RWPE1 (cell line): ENCODE measurements around the gene LRRC2.
"Not testable (repeated sequence)": the region's sequence is repeated elsewhere in the genome, so short reads cannot be mapped to it uniquely, and the experiment has no call there.

Experiments
- CTCF ChIA-PET: fragments of 350-600 bp; sonication (Branson Sonifier 250); formaldehyde crosslinking; extraction: SDS; loops from one replicate; lab custom pipeline; 2021; lab: Yijun Ruan, JAX
- POLR2A ChIA-PET: fragments of 400-600 bp; formaldehyde crosslinking; extraction: SDS; loops from one replicate; lab custom pipeline; 2020; ENCODE audit warnings: antibody characterized with exemption; ENCODE audit not compliant: low non-redundant PET; lab: Yijun Ruan, JAX
- DNase-seq: peaks from one replicate; pipeline ENCODE4 v3.0.0; 2012; ENCODE audit warnings: low spot score
- H3K27ac ChIP-seq: fragments of 450-650 bp; 2 replicates; pipeline ENCODE4 v1.5.1; 2017
- TF ChIP-seq, protein P1 (sequence below): fragments of 450-650 bp; conservative IDR thresholded peaks from 2 replicates; pipeline ENCODE4 v1.5.1; 2017; ENCODE audit warnings: low read depth, mild to moderate bottlenecking

The LRRC2 gene

GRCh38 chr3:46497556-46498265 lies 68.4 kb downstream of the LRRC2 start, which contains the start of gene RTP3:
TSS of gene RTP3 (plus strand) at chr3:46497976. CDS start at chr3:46498063, 87 bp downstream.
- no peak for DNase-seq
- POLR2A ChIA-PET: no interaction called here
- no peak within 1 kb of the TSS for H3K27ac ChIP-seq
- TF ChIP-seq, protein P1, sequence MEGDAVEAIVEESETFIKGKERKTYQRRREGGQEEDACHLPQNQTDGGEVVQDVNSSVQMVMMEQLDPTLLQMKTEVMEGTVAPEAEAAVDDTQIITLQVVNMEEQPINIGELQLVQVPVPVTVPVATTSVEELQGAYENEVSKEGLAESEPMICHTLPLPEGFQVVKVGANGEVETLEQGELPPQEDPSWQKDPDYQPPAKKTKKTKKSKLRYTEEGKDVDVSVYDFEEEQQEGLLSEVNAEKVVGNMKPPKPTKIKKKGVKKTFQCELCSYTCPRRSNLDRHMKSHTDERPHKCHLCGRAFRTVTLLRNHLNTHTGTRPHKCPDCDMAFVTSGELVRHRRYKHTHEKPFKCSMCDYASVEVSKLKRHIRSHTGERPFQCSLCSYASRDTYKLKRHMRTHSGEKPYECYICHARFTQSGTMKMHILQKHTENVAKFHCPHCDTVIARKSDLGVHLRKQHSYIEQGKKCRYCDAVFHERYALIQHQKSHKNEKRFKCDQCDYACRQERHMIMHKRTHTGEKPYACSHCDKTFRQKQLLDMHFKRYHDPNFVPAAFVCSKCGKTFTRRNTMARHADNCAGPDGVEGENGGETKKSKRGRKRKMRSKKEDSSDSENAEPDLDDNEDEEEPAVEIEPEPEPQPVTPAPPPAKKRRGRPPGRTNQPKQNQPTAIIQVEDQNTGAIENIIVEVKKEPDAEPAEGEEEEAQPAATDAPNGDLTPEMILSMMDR: no peak
- CTCF ChIA-PET: interaction anchor here (1.3 kb wide), 1 partner anchor 8 kb away, joined by 5 read pairs; no protein-coding TSS in a partner anchor

DNA sequence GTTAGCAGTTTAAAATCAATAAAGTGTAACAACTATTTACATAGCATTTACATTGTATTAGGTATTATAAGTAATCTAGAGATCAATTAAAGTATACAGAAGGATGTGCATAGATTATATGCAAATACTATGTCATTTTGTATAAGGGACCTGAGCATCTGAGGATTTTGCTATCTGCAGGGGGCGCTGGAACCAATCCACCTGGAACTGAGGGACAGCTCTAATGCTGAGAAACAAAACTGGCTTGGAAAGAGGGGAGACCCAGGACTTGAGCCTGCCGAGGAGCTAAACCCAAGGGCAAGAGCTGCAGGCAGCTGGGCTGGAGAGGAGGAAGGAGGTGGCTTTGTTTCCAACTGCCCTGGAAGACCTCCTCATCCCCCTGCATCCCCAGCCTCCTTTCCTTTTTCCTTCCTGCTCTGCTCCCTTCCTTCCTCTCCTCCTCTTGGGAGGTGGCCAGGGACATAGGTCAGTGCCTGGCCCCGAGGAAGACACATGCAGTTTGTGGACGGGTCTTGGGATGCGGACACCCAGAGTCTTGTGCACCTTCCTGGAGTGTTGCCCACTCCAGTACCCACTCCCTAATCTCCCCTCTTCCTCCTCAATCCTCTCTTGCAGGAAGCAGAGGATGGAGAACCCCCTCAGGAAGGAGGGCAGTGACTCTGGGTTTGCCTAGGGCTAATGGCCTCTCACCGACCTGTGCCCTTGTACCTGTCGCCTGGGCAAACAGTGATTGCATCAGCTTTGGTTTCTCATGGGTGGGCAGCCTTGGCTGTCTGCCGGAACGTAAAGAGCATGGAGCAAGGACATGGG lies 69.2 kb downstream of the LRRC2 start:
- CTCF ChIA-PET: no interaction called here
- POLR2A ChIA-PET: no interaction called here
- no peak overlapping the region for H3K27ac ChIP-seq
- TF ChIP-seq, protein P1: no peak
- no peak for DNase-seq

DNA sequence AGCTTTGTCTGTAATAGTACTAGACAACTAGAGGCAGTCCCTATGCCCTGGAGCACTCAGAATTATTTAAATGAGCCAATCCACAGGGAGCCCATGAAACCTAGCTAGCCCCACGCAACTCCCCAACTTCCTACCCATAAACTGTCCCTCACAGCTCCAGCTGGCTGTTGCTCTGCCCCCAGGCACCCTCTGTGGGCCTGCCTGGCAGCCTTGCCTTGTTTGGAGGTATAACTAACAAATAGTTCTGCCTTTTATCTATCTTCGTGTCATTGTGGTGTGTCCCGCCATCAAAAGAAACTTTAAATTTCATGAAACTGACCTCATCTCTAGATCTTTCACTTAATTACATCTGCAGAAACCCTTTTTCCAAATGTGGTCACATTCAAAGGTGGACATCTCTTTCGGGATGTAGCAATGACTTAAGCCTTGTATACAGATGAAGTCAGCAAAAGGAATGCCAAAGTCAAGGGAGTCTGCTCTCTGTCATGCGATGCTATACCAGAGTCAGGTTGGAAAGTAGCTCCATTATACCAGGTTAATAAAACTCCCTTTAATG lies 70.1 kb downstream of the LRRC2 start:
- ChIA-PET POLR2A (no interaction called here), CTCF (interaction anchor here (0.6 kb wide), 2 partner anchors 72 to 210 kb away, joined by 4 to 5 read pairs; no protein-coding TSS in a partner anchor)
- no peak overlapping the region for H3K27ac ChIP-seq
- no peak for DNase-seq
- TF ChIP-seq, protein P1: no peak

- H3K27ac ChIP-seq, DNase-seq, POLR2A ChIA-PET, CTCF ChIA-PET: not testable (repeated sequence)
These were observed 71.6 kb downstream of the LRRC2 start for GRCh38 chr3:46494491-46494890.

DNA sequence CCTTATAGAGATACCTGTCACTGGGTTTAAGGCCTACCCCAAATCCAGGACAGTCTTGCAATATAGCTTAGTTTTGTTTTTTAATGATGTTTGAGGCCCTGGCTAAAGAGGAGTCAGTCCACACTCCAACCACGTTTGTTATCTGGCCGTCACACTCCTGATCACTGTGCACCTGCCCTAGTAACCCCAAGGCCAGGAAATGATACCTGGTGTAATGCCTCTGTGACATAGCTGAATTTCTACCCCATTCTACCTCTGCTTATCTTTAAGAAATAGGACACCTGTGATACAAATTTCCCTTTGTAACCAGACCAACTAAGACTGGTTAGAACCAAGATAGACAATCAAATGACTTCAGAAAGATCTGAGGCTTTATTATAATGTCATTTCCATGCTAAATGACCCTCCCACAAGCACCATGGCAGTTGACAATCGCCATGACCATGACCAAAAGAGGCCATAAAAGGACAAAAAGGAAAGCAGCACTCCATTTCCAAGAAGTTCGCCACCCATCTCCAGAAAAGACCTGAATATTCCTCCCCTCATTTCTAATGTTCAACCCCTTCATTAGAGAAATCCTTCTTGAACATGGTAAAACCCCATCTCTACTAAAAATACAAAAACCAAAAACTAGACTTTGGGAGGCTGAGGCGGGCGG lies 73.1 kb downstream of the LRRC2 start:
- ChIA-PET CTCF (interaction anchor here (0.6 kb wide), 1 partner anchor 200 kb away, joined by 3 read pairs; no protein-coding TSS in a partner anchor), POLR2A (no interaction called here)
- TF ChIP-seq, protein P1: no peak
- H3K27ac ChIP-seq: no peak overlapping the region
- DNase-seq: no peak

- H3K27ac ChIP-seq: no peak overlapping the region
- CTCF ChIA-PET: no interaction called here
- TF ChIP-seq, protein P1: no peak
- POLR2A ChIA-PET: no interaction called here
- DNase-seq: no peak
These were observed 74.7 kb downstream of the LRRC2 start for GRCh38 chr3:46491089-46492070.
